Smooth muscle cell (in vitro differentiated cells): ENCODE results near the gene TNNT2. TPM values are rescaled to one million over a fixed set of nuclear protein-coding genes. Genes with fewer than 3 reads are reported as not detected.

Experiments used
- DNase-seq: peaks from one replicate; lab custom pipeline; 2025; ENCODE audit not compliant: unreplicated experiment; lab: John Stamatoyannopoulos, UW
- H2AFZ ChIP-seq: fragments of 200-600 bp; sonication (generic); 2 replicates; pipeline ENCODE4 v1.6.0; 2016; ENCODE audit warnings: antibody characterized with exemption, low read depth, mild to moderate bottlenecking
- H3F3A ChIP-seq: fragments of 200-600 bp; sonication (generic); 2 replicates; pipeline ENCODE4 v1.6.0; 2017; ENCODE audit warnings: antibody characterized with exemption, low read depth
- H3K27ac ChIP-seq: fragments of 200-600 bp; sonication (generic); 2 replicates; pipeline ENCODE4 v1.5.1; 2016; ENCODE audit warnings: low read depth, mild to moderate bottlenecking
- H3K27me3 ChIP-seq: fragments of 200-600 bp; sonication (generic); 2 replicates; pipeline ENCODE4 v1.6.1; 2016; ENCODE audit warnings: low read depth, mild to moderate bottlenecking
- H3K36me3 ChIP-seq: fragments of 200-600 bp; sonication (generic); 2 replicates; pipeline ENCODE4 v1.5.1; 2016; ENCODE audit warnings: low read depth
- H3K4me1 ChIP-seq: fragments of 200-600 bp; sonication (generic); 2 replicates; pipeline ENCODE4 v1.5.1; 2016; ENCODE audit warnings: low read depth
- H3K4me2 ChIP-seq: fragments of 200-600 bp; sonication (generic); 2 replicates; pipeline ENCODE4 v1.6.0; 2016; ENCODE audit warnings: mild to moderate bottlenecking
- H3K4me3 ChIP-seq: fragments of 200-600 bp; sonication (generic); 2 replicates; pipeline ENCODE4 v1.5.1; 2016; ENCODE audit warnings: mild to moderate bottlenecking
- H3K79me2 ChIP-seq: fragments of 200-600 bp; sonication (generic); 2 replicates; pipeline ENCODE4 v1.6.0; 2016; ENCODE audit warnings: low read depth, mild to moderate bottlenecking
- H3K9ac ChIP-seq: fragments of 200-600 bp; sonication (generic); 2 replicates; pipeline ENCODE4 v1.6.0; 2016; ENCODE audit warnings: low read depth
- H3K9me3 ChIP-seq: fragments of 200-600 bp; sonication (generic); replicated peaks from 2 replicates; pipeline ENCODE4 v1.5.1; 2016; ENCODE audit warnings: low read depth
- H4K20me1 ChIP-seq: fragments of 200-600 bp; sonication (generic); 2 replicates; pipeline ENCODE4 v1.6.0; 2016; ENCODE audit warnings: low read depth
- CTCF ChIP-seq: fragments of 200-600 bp; sonication (generic); IDR thresholded peaks from 2 replicates; pipeline ENCODE4 v1.5.1; 2017; ENCODE audit warnings: borderline replicate concordance, mild to moderate bottlenecking, antibody characterized with exemption; ENCODE audit not compliant: insufficient read depth, poor library complexity, severe bottlenecking
- WGBS: methylation state at CpG from one replicate; pipeline ENCODE4 v1.1.7; 2016; ENCODE audit warnings: low lambda C conversion rate; 5-methylcytosine and 5-hydroxymethylcytosine counted together
- polyA plus RNA-seq: library from polyadenylated mRNA; unstranded; fragments of >200 nt; fragmentation: Nextera tagmentation; extraction: Ambion mirVana; gene quantifications from 2 replicates; pipeline ENCODE4 v1.2.1, GENCODE V29; 2016
- total RNA-seq: library from RNA; depleted of rRNA; stranded (reverse); fragments of >200 nt; gene quantifications from 2 replicates; pipeline ENCODE4 v1.2.3, GENCODE V29; 2014

TNNT2 gene
- total and polyA plus RNA-seq, 2 experiments from 2014 or later: 4.4 to 6.5 TPM

- no peaks in the 10 kb centered on the region for H4K20me1 ChIP-seq
- no peaks in the 10 kb centered on the region for H3K4me1 ChIP-seq
- no peak overlapping the region for H3K4me3 ChIP-seq
- DNase-seq: no peak
- peak overlapping the region; percentile 45 for H3K4me2 ChIP-seq
- 23% methylated on average over 2 of the region's 2 CpGs for WGBS
- H3K79me2 ChIP-seq: no peaks in the 10 kb centered on the region
- TF ChIP-seq CTCF: no peak
- peaks cover 8% of the 10 kb centered on the region for H3F3A ChIP-seq
- H3K27ac ChIP-seq: peak overlapping the region; percentile 38
- H2AFZ ChIP-seq: no peak overlapping the region
- no peaks in the 10 kb centered on the region for H3K27me3 ChIP-seq
- no peaks in the 10 kb centered on the region for H3K9me3 ChIP-seq
- no peak overlapping the region for H3K9ac ChIP-seq
- no peaks in the 10 kb centered on the region for H3K36me3 ChIP-seq
Measured at GRCh38 chr1:201329286-201329685, 48.2 kb downstream of the TNNT2 start.

- Histone ChIP-seq H3K27me3 (no peaks in the 10 kb centered on the region), H4K20me1 (no peaks in the 10 kb centered on the region), H3K4me2 (no peak overlapping the region), H3K27ac (no peak overlapping the region), H2AFZ (no peak overlapping the region), H3F3A (peaks cover 8% of the 10 kb centered on the region), H3K9ac (no peak overlapping the region), H3K4me1 (no peaks in the 10 kb centered on the region), H3K36me3 (no peaks in the 10 kb centered on the region), H3K4me3 (no peak overlapping the region), H3K9me3 (no peaks in the 10 kb centered on the region), H3K79me2 (no peaks in the 10 kb centered on the region)
- no peak for DNase-seq
- TF ChIP-seq CTCF: no peak
- WGBS: 81% methylated on average over 4 of the region's 4 CpGs
Measured at GRCh38 chr1:201328576-201328975, 48.9 kb downstream of the TNNT2 start.

- H3K27me3 ChIP-seq: no peaks in the 10 kb centered on the region
- no peaks in the 10 kb centered on the region for H3K79me2 ChIP-seq
- H2AFZ ChIP-seq: no peak overlapping the region
- no peak overlapping the region for H3K27ac ChIP-seq
- H3K9me3 ChIP-seq: no peaks in the 10 kb centered on the region
- no peak overlapping the region for H3K4me3 ChIP-seq
- no peaks in the 10 kb centered on the region for H4K20me1 ChIP-seq
- H3K9ac ChIP-seq: no peak overlapping the region
- H3K36me3 ChIP-seq: no peaks in the 10 kb centered on the region
- TF ChIP-seq CTCF: no peak
- H3F3A ChIP-seq: peaks cover 8% of the 10 kb centered on the region
- DNase-seq: no peak
- H3K4me1 ChIP-seq: no peaks in the 10 kb centered on the region
- WGBS: 95% methylated on average over 7 of the region's 7 CpGs
- H3K4me2 ChIP-seq: no peak overlapping the region
Measured at GRCh38 chr1:201327687-201328240, 49.7 kb downstream of the TNNT2 start.

GRCh38 chr1:201326710-201327109, 50.8 kb downstream of the TNNT2 start:
- no peak overlapping the region for H3K27ac ChIP-seq
- no peaks in the 10 kb centered on the region for H3K9me3 ChIP-seq
- no peaks in the 10 kb centered on the region for H3K36me3 ChIP-seq
- H3F3A ChIP-seq: peaks cover 8% of the 10 kb centered on the region
- H3K79me2 ChIP-seq: no peaks in the 10 kb centered on the region
- H3K9ac ChIP-seq: no peak overlapping the region
- H3K27me3 ChIP-seq: no peaks in the 10 kb centered on the region
- no peak overlapping the region for H3K4me3 ChIP-seq
- H2AFZ ChIP-seq: no peak overlapping the region
- no peaks in the 10 kb centered on the region for H3K4me1 ChIP-seq
- 94% methylated on average over 4 of the region's 4 CpGs for WGBS
- DNase-seq: no peak
- H4K20me1 ChIP-seq: no peaks in the 10 kb centered on the region
- H3K4me2 ChIP-seq: no peak overlapping the region
- no peak for TF ChIP-seq CTCF
